Suprapubic skin (tissue), 4 donors: ENCODE measurements around the gene SOCS1. TPM values are rescaled to one million over a fixed set of nuclear protein-coding genes. Genes with fewer than 3 reads are reported as not detected.

ENCODE experiments used
- DNase-seq, 2 donors: peaks; one replicate each; pipeline ENCODE4 v3.0.0-alpha.2; 2019; ENCODE audit warnings: low spot score in 2 of 2
- H3K27ac ChIP-seq: fragments of 200-600 bp; sonication (generic); one replicate; pipeline ENCODE4 v1.5.1; 2019
- H3K27me3 ChIP-seq: fragments of 200-600 bp; sonication (generic); one replicate; pipeline ENCODE4 v1.5.1; 2019
- H3K36me3 ChIP-seq: fragments of 200-600 bp; sonication (generic); one replicate; pipeline ENCODE4 v1.5.1; 2019
- H3K4me1 ChIP-seq: fragments of 200-600 bp; sonication (generic); one replicate; pipeline ENCODE4 v1.5.1; 2019
- H3K4me3 ChIP-seq: fragments of 200-600 bp; sonication (generic); one replicate; pipeline ENCODE4 v1.5.1; 2019; ENCODE audit warnings: mild to moderate bottlenecking
- H3K9me3 ChIP-seq: fragments of 200-600 bp; sonication (generic); one replicate; pipeline ENCODE4 v1.5.1; 2019
- EP300 ChIP-seq: sonication (generic); formaldehyde crosslinking; IDR thresholded peaks from one replicate; pipeline ENCODE4 v1.6.1; 2017; ENCODE audit warnings: antibody characterized with exemption
- POLR2A ChIP-seq, 2 donors: fragments of 450-650 bp; IDR thresholded peaks; one replicate each; pipeline ENCODE4 v1.6.1; 2017; ENCODE audit warnings: antibody characterized with exemption in 2 of 2, mild to moderate bottlenecking in 2 of 2, moderate library complexity in 2 of 2
- POLR2AphosphoS5 ChIP-seq, 3 donors: sonication (generic); formaldehyde crosslinking; IDR thresholded peaks; one replicate each; pipeline ENCODE4 v1.6.1; 2017; ENCODE audit warnings: antibody characterized with exemption in 3 of 3
- WGBS: methylation state at CpG from one replicate; pipeline ENCODE4 v1.1.5; 2018; 5-methylcytosine and 5-hydroxymethylcytosine counted together
- total RNA-seq, 4 donors: library from RNA; depleted of rRNA; stranded (reverse); fragments of >200 nt; gene quantifications; one replicate each; pipeline ENCODE4 v1.1.0, GENCODE V29; 2016
- TF ChIP-seq, protein P1 (sequence below), 2 donors: fragments of 200-600 bp in 1 of 2; fragments of 450-650 bp in 1 of 2; sonication (generic) in 1 of 2; IDR thresholded peaks; one replicate each; pipeline ENCODE4 v1.5.1; 2016 to 2019; ENCODE audit warnings: antibody characterized with exemption in 2 of 2, mild to moderate bottlenecking in 1 of 2, moderate library complexity in 1 of 2

The SOCS1 gene
- total RNA-seq, 4 donors from 2014 or later: 3.9 to 15.4 (median 7.5) TPM

DNA sequence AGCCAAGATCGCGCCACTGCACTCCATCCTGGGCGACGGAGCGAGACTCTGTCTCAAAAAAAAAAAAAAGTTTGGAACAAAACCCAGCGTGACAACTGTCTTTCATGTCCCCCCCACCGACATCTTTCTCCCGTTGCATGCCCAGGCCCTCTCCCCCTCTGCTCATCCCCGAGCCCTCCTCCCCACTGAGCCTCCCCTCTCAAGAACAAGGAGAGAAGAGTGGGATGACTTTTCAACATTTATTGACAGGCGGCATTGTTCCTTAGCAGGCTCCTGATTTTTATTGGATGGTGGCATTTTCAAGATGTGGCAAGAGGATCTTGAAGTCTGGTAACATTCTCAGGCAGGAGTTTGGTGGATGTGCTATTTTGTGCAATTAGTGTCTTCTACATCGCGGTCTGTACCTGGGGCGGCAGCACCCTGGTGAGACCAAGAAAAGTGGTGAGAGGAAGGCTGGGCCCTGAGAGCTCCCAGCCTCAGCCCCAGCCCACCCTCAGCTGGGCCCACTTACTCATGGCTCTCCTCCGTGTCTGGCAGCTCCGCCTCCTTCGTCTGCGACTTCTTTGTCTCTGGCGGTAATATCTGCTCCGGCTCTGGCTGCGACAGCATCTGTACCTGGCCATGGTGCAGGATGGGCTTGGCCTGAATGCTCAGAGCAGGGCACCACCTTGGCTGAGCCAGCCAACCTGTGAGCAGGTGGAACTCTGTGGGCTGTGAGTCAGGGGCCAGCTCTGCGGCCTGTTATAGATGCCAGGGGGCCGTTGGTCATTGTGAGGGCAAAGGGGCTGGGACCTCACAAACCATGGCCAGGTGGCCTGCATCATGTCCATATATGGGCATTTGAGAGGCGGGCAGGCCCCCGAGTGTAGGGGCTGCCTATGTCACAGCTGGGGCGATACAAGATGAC lies 24.9 kb upstream of the SOCS1 start, which contains the start of gene PRM1:
Gene PRM1, minus strand, starts transcription at position 715 of the 907 bp plus-strand sequence. Its CDS starts 92 bp downstream, at position 623.
- TF ChIP-seq POLR2AphosphoS5 (IDR thresholded peaks at IDR 0.05) (no peak), EP300 (no peak), POLR2A (IDR thresholded peaks at IDR 0.05) (no peak)
- TF ChIP-seq, protein P1, sequence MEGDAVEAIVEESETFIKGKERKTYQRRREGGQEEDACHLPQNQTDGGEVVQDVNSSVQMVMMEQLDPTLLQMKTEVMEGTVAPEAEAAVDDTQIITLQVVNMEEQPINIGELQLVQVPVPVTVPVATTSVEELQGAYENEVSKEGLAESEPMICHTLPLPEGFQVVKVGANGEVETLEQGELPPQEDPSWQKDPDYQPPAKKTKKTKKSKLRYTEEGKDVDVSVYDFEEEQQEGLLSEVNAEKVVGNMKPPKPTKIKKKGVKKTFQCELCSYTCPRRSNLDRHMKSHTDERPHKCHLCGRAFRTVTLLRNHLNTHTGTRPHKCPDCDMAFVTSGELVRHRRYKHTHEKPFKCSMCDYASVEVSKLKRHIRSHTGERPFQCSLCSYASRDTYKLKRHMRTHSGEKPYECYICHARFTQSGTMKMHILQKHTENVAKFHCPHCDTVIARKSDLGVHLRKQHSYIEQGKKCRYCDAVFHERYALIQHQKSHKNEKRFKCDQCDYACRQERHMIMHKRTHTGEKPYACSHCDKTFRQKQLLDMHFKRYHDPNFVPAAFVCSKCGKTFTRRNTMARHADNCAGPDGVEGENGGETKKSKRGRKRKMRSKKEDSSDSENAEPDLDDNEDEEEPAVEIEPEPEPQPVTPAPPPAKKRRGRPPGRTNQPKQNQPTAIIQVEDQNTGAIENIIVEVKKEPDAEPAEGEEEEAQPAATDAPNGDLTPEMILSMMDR (IDR thresholded peaks at IDR 0.05): no peak
- Histone ChIP-seq H3K27me3 (no peaks in the 10 kb centered on the region), H3K9me3 (no peaks in the 10 kb centered on the region), H3K4me1 (no peaks in the 10 kb centered on the region), H3K36me3 (no peaks in the 10 kb centered on the region), H3K4me3 (no peak within 1 kb of the TSS), H3K27ac (no peak within 1 kb of the TSS)
- 89% methylated on average over 25 of the region's 25 CpGs for WGBS
- no peak for DNase-seq

DNA sequence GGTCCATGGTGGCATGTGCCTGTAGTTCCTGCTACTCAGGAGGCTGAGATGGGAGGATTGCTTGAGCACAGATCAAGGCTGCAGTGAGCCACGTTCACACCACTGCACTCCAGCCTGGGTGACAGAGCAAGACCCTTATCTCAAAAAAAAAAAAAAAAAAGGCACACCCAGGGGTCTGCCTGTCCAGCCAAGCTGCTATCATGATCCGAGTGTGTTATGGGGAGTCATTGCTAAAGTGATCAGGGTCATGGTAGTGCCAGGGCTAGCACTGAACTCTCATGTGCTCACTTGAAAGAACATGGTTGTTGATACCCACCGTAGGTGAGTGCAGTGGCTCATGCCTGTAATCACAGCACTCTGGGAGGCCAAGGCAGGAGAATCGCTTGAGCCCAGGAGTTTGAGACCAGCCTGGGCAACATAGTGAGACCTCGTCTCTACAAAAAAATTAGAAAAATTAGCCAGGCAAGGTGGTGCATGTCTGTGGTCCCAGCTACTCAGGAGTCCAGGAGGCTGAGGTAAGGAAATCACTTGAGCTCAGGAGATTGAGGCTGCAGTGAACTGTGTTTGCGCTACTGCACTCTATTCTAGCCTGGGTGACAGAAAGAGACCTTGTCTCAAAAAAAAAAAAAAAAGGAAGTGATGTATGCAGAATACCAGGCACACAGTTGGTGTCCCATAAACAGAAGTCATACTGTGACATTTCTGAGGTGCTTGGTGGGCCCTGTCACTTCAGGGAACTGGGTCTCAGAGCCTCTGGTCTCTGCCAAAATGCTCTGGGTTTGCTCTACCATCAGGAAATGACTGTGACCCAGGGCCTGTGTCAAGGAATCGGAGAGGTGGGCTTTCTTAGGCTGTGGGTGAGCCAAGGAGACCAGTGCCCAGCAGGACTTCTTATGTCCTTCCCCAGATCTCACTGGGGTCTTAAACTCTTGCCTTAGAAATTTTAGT lies 23.0 kb upstream of the SOCS1 start:
- Histone ChIP-seq H3K4me3 (no peak overlapping the region), H3K27me3 (no peaks in the 10 kb centered on the region), H3K36me3 (no peaks in the 10 kb centered on the region), H3K4me1 (no peaks in the 10 kb centered on the region), H3K27ac (no peak overlapping the region), H3K9me3 (no peaks in the 10 kb centered on the region)
- no peak for DNase-seq
- 87% methylated on average over 7 of the region's 7 CpGs for WGBS
- no peak for TF ChIP-seq POLR2A (IDR thresholded peaks at IDR 0.05)
- TF ChIP-seq, protein P1 (IDR thresholded peaks at IDR 0.05): no peak
- no peak for TF ChIP-seq POLR2AphosphoS5 (IDR thresholded peaks at IDR 0.05)

DNA sequence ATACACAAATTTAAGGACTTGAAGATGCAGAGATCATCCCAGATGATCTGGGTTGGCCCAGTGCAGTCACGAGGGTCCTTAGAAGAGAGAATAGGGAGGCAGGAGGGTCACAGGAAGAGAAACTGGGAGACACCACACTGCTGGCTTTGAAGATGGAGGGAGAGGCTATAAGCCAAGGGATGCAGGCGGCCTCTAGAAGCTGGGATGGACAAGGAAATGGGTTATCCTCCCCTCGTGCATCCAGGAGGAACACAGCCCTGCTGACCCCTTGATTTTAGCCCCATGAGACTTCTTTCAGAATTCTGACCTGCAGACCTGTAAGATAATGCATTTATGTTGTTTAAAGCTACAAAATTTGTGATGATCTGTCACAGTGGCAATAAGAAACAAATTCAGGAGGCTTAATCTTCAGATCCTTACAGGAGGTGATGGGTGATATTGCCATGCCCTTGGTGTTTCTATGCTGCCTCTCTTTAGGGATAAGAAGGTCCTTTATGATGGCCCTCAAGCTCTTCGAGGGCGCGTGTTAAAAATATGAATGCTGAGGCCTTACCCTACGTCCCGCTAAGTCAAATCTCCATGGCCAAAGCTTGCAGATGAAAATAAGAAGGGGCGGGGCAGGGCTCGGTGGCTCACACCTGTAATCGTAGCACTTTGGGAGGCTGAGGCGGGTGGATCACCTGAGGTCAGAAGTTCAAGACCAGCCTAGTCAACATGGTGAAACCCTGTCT lies 21.8 kb upstream of the SOCS1 start:
- WGBS: 85% methylated on average over 12 of the region's 12 CpGs
- DNase-seq: no peak
- TF ChIP-seq, protein P1 (IDR thresholded peaks at IDR 0.05): no peak
- no peak for TF ChIP-seq EP300
- TF ChIP-seq POLR2A (IDR thresholded peaks at IDR 0.05): no peak
- no peak for TF ChIP-seq POLR2AphosphoS5 (IDR thresholded peaks at IDR 0.05)
- Histone ChIP-seq H3K27ac (no peak overlapping the region), H3K4me1 (peaks cover 4% of the 10 kb centered on the region), H3K36me3 (no peaks in the 10 kb centered on the region), H3K27me3 (no peaks in the 10 kb centered on the region), H3K4me3 (no peak overlapping the region), H3K9me3 (no peaks in the 10 kb centered on the region)

DNA sequence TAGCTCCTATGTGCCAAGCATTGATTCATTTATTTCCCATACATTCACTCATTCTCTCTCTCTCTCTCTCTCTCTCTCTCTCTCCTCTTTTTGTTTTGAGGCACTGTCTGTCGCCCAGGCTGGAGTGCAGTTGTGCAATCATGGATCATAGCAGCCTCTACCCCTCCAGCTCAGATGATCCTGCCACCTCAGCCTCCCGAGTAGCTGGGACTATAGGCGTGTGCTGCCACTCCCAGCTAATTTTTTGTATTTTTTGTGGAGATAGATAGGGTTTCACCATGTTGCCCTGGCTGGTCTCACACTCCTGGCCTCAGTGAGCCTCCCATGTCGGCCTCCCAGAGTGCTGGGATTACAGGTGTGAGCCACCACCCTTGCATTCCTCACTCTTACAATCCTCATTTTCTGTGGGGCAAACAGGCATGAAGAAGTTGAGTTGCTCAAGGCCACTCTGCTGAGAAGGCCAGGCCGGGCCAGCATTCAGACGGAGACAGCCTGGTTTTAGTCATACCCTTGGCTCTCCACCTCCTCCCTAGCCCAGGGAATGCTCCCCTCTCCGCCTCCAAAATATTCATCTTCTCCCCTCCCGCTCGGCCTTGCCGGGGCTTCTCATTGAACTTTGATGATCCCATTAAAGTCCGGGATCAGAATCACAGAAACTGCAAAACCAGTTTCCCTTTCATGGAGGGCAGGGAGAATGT lies 21.0 kb upstream of the SOCS1 start:
- no peaks in the 10 kb centered on the region for H3K27me3 ChIP-seq
- H3K4me1 ChIP-seq: peaks cover 8% of the 10 kb centered on the region
- DNase-seq: no peak
- H3K27ac ChIP-seq: no peak overlapping the region
- H3K4me3 ChIP-seq: no peak overlapping the region
- no peaks in the 10 kb centered on the region for H3K9me3 ChIP-seq
- no peaks in the 10 kb centered on the region for H3K36me3 ChIP-seq
- TF ChIP-seq EP300 (no peak), POLR2AphosphoS5 (IDR thresholded peaks at IDR 0.05) (no peak), POLR2A (IDR thresholded peaks at IDR 0.05) (no peak)
- TF ChIP-seq, protein P1 (IDR thresholded peaks at IDR 0.05): no peak
- WGBS: 84% methylated on average over 11 of the region's 11 CpGs
